ENCODE measurements around the gene BRIP1.

- TF ChIP-seq CTCF (IDR thresholded peaks at IDR 0.05) (no peak), POLR2AphosphoS5 (IDR thresholded peaks at IDR 0.05) (no peak)
Measured at GRCh38 chr17:61722398-61722797, 140.9 kb downstream of the BRIP1 start.

All from prostate gland (tissue), 2 donors.